HCT116 (cell line): ENCODE data around the gene ETV7. TPM values are rescaled to one million over a fixed set of nuclear protein-coding genes. Genes with fewer than 3 reads are reported as not detected.

Experiments used
- ATAC-seq: fragments of 200-7000 bp; cut with Tn5 transposase; 2 replicates; pipeline ENCODE4 v1.9.1; 2020; ENCODE audit warnings: mild to moderate bottlenecking, moderate library complexity
- BruUV-seq: library from RNA; stranded (reverse); fragments of 400-500 nt; replicated peaks from 2 replicates; lab custom pipeline; 2021; lab: Mats Ljungman, UMichigan
- CTCF ChIA-PET: fragments of 300-600 bp; sonication (Branson Sonifier 250); formaldehyde crosslinking; loops from one replicate; lab custom pipeline; 2021; ENCODE audit warnings: antibody characterized with exemption; lab: Charles Lee
- POLR2A ChIA-PET: fragments of 300-600, 350-600 bp; sonication (Branson Sonifier 250); formaldehyde crosslinking; loops from one replicate; lab custom pipeline; 2021; ENCODE audit warnings: antibody characterized with exemption; lab: Charles Lee
- RAD21 ChIA-PET, 2 experiments: fragments of 300-600 bp; sonication (Branson Sonifier 250); formaldehyde crosslinking; loops; one replicate each; lab custom pipeline; 2023; ENCODE audit warnings: low total read pairs in 2 of 2; ENCODE audit not compliant: uncharacterized antibody in 2 of 2, unreplicated experiment in 2 of 2, low non-redundant PET in 1 of 2; lab: Charles Lee
- DNase-seq: peaks from one replicate; pipeline ENCODE4 v3.0.0-alpha.2; 2010; ENCODE audit warnings: low read depth, low spot score
- H2AFZ ChIP-seq: fragments of 200-600 bp; shearing (Covaris generic), sonication (generic); 2 replicates; pipeline ENCODE4 v1.6.1; 2017; ENCODE audit warnings: low read depth, mixed run types, mixed read lengths, antibody characterized with exemption, low read length; ENCODE audit not compliant: poor library complexity, severe bottlenecking
- H3K27ac ChIP-seq: 2 replicates; pipeline ENCODE4 v1.5.1; 2012; ENCODE audit warnings: low read depth, low read length
- H3K27me3 ChIP-seq: fragments of 200-600 bp; sonication (generic); 2 replicates; pipeline ENCODE4 v1.6.1; 2016; ENCODE audit warnings: mixed run types, low read length, mixed read lengths; ENCODE audit not compliant: insufficient read depth
- H3K36me3 ChIP-seq, 2 experiments: fragments of 200-500 bp in 1 of 2; fragments of 200-600 bp in 1 of 2; sonication (Bioruptor generic) in 1 of 2; sonication (generic) in 1 of 2; 2 replicates each; pipeline versions ENCODE4 v1.5.1 to v1.6.1; 2014 to 2016; ENCODE audit warnings: low read length in 2 of 2, inconsistent platforms in 1 of 2, mixed read lengths in 1 of 2, mixed run types in 1 of 2; ENCODE audit not compliant: insufficient read depth in 2 of 2, control insufficient read depth in 1 of 2
- H3K4me1 ChIP-seq, 2 experiments: fragments of 200-600 bp in 1 of 2; sonication (generic) in 1 of 2; 2 replicates each; pipeline versions ENCODE4 v1.5.1 to v1.6.1; 2012 to 2017; ENCODE audit warnings: low read length in 2 of 2, inconsistent platforms in 1 of 2, mild to moderate bottlenecking in 1 of 2, mixed read lengths in 1 of 2, mixed run types in 1 of 2, moderate library complexity in 1 of 2; ENCODE audit not compliant: insufficient read depth in 2 of 2, control insufficient read depth in 1 of 2
- H3K4me2 ChIP-seq: fragments of 200-600 bp; sonication (generic); 2 replicates; pipeline ENCODE4 v1.6.1; 2017; ENCODE audit warnings: mixed run types, low read length, mixed read lengths
- H3K4me3 ChIP-seq, 2 experiments: fragments of 200-600 bp in 1 of 2; sonication (generic) in 1 of 2; replicated peaks in 1 of 2; 2 replicates each; pipeline ENCODE4 v1.5.1; 2011 to 2016; ENCODE audit warnings: low read length in 2 of 2, control low read depth in 1 of 2, low read depth in 1 of 2, mild to moderate bottlenecking in 1 of 2, mixed read lengths in 1 of 2, mixed run types in 1 of 2
- H3K79me2 ChIP-seq: fragments of 200-600 bp; sonication (generic); 2 replicates; pipeline ENCODE4 v1.6.1; 2017; ENCODE audit warnings: mild to moderate bottlenecking, mixed run types, low read length, moderate library complexity, mixed read lengths; ENCODE audit not compliant: insufficient read depth
- H3K9ac ChIP-seq: fragments of 200-600 bp; sonication (generic); 2 replicates; pipeline ENCODE4 v1.6.1; 2016; ENCODE audit warnings: low read length, mixed read lengths
- H3K9me2 ChIP-seq: fragments of 200-600 bp; sonication (generic), shearing (Covaris generic); 2 replicates; pipeline ENCODE4 v1.6.1; 2017; ENCODE audit warnings: mixed run types, mild to moderate bottlenecking, moderate library complexity; ENCODE audit not compliant: insufficient read depth
- H3K9me3 ChIP-seq, 2 experiments: fragments of 200-500 bp in 1 of 2; fragments of 200-600 bp in 1 of 2; sonication (Bioruptor generic) in 1 of 2; sonication (generic) in 1 of 2; 2 replicates each; pipeline ENCODE4 v1.6.1; 2014 to 2017; ENCODE audit warnings: low read length in 2 of 2, mixed read lengths in 2 of 2, inconsistent platforms in 1 of 2, low read depth in 1 of 2, mild to moderate bottlenecking in 1 of 2, mixed run types in 1 of 2, moderate library complexity in 1 of 2; ENCODE audit not compliant: control insufficient read depth in 1 of 2, insufficient read depth in 1 of 2
- H4K20me1 ChIP-seq: fragments of 200-600 bp; sonication (generic), shearing (Covaris generic); 2 replicates; pipeline ENCODE4 v1.6.1; 2017; ENCODE audit warnings: mixed run types, mild to moderate bottlenecking, moderate library complexity; ENCODE audit not compliant: insufficient read depth
- ATF3 ChIP-seq: IDR thresholded peaks from 2 replicates; pipeline ENCODE4 v1.6.1; 2012
- CBX3 ChIP-seq: IDR thresholded peaks from 2 replicates; pipeline ENCODE4 v1.6.1; 2012; ENCODE audit warnings: low read depth
- ELF1 ChIP-seq: IDR thresholded peaks from 2 replicates; pipeline ENCODE4 v1.6.1; 2012; ENCODE audit warnings: low read depth, borderline replicate concordance
- POLR2A ChIP-seq: IDR thresholded peaks from 2 replicates; pipeline ENCODE4 v1.7.0; 2011; ENCODE audit warnings: borderline replicate concordance; ENCODE audit not compliant: insufficient read depth, insufficient read length; ENCODE audit errors: extremely low read depth
- POLR2AphosphoS5 ChIP-seq: IDR thresholded peaks from 2 replicates; pipeline ENCODE4 v1.6.1; 2011; ENCODE audit warnings: mild to moderate bottlenecking, low read depth, low read length, moderate library complexity
- TCF7L2 ChIP-seq: IDR thresholded peaks from 2 replicates; pipeline ENCODE4 v1.7.0; 2011; ENCODE audit warnings: borderline replicate concordance, inconsistent platforms; ENCODE audit not compliant: insufficient read depth, insufficient read length; ENCODE audit errors: extremely low read depth
- YY1 ChIP-seq: IDR thresholded peaks from 2 replicates; pipeline ENCODE4 v1.6.1; 2011; ENCODE audit warnings: low read length, low read depth, moderate library complexity, mild to moderate bottlenecking; ENCODE audit not compliant: insufficient replicate concordance; ENCODE audit errors: extremely low read depth
- ZBTB33 ChIP-seq: IDR thresholded peaks from 2 replicates; pipeline ENCODE4 v1.6.1; 2011; ENCODE audit warnings: mild to moderate bottlenecking, low read length, moderate library complexity; ENCODE audit not compliant: insufficient replicate concordance; ENCODE audit errors: extremely low read depth
- ZNF274 ChIP-seq: fragments of 200-500 bp; sonication (Bioruptor generic); IDR thresholded peaks from 2 replicates; pipeline ENCODE4 v1.6.1; 2014; ENCODE audit warnings: mild to moderate bottlenecking, low read depth, low read length, inconsistent platforms
- intact Hi-C: fragments of 100-400 bp; cut with micrococcal nuclease; formaldehyde crosslinking; loops from 2 replicates; pipeline ENCODE4 v1.10.0; 2022
- total RNA-seq: library from RNA; stranded (reverse); gene quantifications from one replicate; pipeline ENCODE4 v1.2.1, GENCODE V29; 2021; ENCODE audit not compliant: unreplicated experiment

ETV7 gene
- total RNA-seq, 1 experiment from 2014 or later, result 1.0 TPM

GRCh38 chr6:36404164-36404563 lies 16.7 kb upstream of the ETV7 start:
- Histone ChIP-seq H4K20me1 (no peaks in the 10 kb centered on the region), H3K27ac (no peak overlapping the region), H3K4me1 (no peaks in the 10 kb centered on the region), H3K36me3 (no peaks in the 10 kb centered on the region), H3K27me3 (no peaks in the 10 kb centered on the region), H3K79me2 (no peaks in the 10 kb centered on the region), H3K9me3 (peaks cover 0 to 4% of the 10 kb centered on the region in 2 experiments; a peak in 1 of 4 replicates), H2AFZ (no peak overlapping the region), H3K4me3 (no peak overlapping the region), H3K4me2 (no peak overlapping the region), H3K9ac (no peak overlapping the region), H3K9me2 (no peaks in the 10 kb centered on the region)
- ChIA-PET POLR2A (no interaction called here), CTCF (no interaction called here), RAD21 (no interaction called here)
- intact Hi-C loops, result no loop called here
- no TSS peak for BruUV-seq
- TF ChIP-seq CBX3, result no peak
- TF ChIP-seq TCF7L2, result no peak
- no peak for TF ChIP-seq ZNF274
- TF ChIP-seq ELF1, result no peak
- TF ChIP-seq POLR2A, result no peak
- no peak for TF ChIP-seq YY1
- TF ChIP-seq ATF3, result no peak
- no peak for TF ChIP-seq ZBTB33
- no peak for TF ChIP-seq POLR2AphosphoS5
- DNase-seq (no peak), ATAC-seq (no peak)
